Measurements from ENCODE around the gene UNC45A.

- no peak for TF ChIP-seq CTCF (IDR thresholded peaks at IDR 0.05)
- TF ChIP-seq POLR2A (IDR thresholded peaks at IDR 0.05): no peak
- TF ChIP-seq EP300 (IDR thresholded peaks at IDR 0.05): no peak
Measured at GRCh38 chr15:90981681-90982080, 46.6 kb downstream of the UNC45A start.

All from ovary (tissue), 3 donors.